Dedifferentiated amniotic fluid mesenchymal stem cell (primary cell): ENCODE measurements around the gene ZC3H4.

Source experiments
- DNase-seq: peaks from one replicate; pipeline ENCODE4 v3.0.0-alpha.2; 2016; ENCODE audit errors: extremely low spot score

ZC3H4 gene

GRCh38 chr19:47021536-47022139 is 91.9 kb downstream of the ZC3H4 start:
- no peak for DNase-seq

DNA sequence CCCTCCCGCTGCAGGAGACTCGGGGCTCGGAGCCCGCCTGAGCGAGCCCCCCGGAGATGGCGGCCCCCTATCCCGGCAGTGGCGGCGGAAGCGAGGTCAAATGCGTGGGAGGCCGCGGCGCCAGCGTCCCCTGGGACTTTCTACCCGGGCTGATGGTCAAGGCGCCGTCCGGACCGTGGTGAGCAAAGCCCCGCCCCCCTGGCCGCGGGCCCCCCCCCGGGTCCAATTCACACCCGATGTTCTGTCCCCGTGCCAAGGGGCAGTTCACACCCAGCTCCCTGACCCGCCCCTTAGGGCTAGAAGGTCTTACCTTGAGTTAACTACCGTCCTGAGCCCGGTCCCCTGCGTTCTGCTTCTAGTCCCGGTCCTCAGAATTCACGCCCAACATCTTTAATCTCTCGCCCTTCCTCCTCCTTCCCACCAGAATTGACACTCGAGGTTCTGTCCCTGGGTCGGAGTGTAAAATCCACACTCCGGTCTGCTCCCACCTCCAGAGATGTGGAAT is 92.5 kb downstream of the ZC3H4 start:
- no peak for DNase-seq

DNA sequence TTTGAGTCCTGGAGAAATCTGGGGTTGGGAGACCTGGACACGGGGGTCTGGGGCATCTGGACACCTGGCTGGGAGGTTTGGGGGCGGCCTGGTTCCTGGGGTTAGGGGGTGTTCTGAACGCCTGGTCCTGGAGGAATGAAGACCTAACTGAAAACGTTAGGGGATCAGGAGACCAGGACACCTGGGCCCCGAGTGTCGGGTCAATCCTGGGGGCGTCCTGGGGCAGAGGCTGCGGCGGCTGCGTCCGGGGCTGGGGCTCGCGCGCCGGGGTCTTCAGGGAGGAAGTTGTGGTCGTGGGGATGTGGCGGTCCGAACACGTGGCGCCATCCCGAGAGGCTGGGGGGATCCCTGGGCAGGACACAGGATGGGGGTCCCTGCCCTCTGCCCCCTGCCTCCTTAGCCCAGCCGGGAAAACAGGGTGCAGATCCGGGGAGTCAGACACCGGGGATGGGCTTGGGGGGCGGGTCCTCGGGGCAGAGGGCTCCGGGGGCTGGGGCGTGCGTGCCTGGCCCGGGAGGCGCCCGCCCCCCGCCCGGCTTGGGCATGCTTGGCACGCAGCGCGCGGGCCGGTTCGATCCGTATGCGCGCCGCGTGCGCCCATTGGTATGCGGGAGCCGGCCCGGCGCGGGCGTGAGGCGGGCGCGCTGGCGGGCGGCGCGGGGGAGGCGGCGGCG is 93.3 kb downstream of the ZC3H4 start:
- DNase-seq: no peak

GRCh38 chr19:47019431-47020041 is 94.0 kb downstream of the ZC3H4 start, which contains the start of gene NPAS1:
Gene NPAS1, plus strand, starts transcription at chr19:47019837. Its CDS starts 1,211 bp downstream, at chr19:47021048.
- no peak for DNase-seq

GRCh38 chr19:47018923-47019322 is 94.7 kb downstream of the ZC3H4 start:
- no peak for DNase-seq
